HEK293T (cell line): Measurements from ENCODE around the gene BPHL.

Source experiments
- ARNT ChIP-seq: fragments of 450-650 bp; IDR thresholded peaks from 2 replicates; pipeline ENCODE4 v1.6.1; 2017; ENCODE audit warnings: mild to moderate bottlenecking
- CTBP1 ChIP-seq: fragments of 450-650 bp; IDR thresholded peaks from 2 replicates; pipeline ENCODE4 v1.6.1; 2016; ENCODE audit warnings: borderline replicate concordance
- ELF4 ChIP-seq: fragments of 450-650 bp; IDR thresholded peaks from 2 replicates; pipeline ENCODE4 v1.6.1; 2017; ENCODE audit warnings: antibody characterized with exemption
- FOXM1 ChIP-seq: fragments of 450-650 bp; IDR thresholded peaks from 2 replicates; pipeline ENCODE4 v1.6.1; 2017; ENCODE audit warnings: mild to moderate bottlenecking, borderline replicate concordance
- L3MBTL2 ChIP-seq: fragments of 450-650 bp; conservative IDR thresholded peaks from 2 replicates; pipeline ENCODE4 v1.6.1; 2016; ENCODE audit warnings: mild to moderate bottlenecking
- PKNOX1 ChIP-seq: fragments of 450-650 bp; IDR thresholded peaks from 2 replicates; pipeline ENCODE4 v1.6.1; 2016
- SP1 ChIP-seq: fragments of 450-650 bp; IDR thresholded peaks from 2 replicates; pipeline ENCODE4 v1.6.1; 2017
- SUZ12 ChIP-seq: fragments of 450-650 bp; IDR thresholded peaks from 2 replicates; pipeline ENCODE4 v1.6.1; 2016; ENCODE audit warnings: mild to moderate bottlenecking
- TARDBP ChIP-seq: fragments of 450-650 bp; IDR thresholded peaks from 2 replicates; pipeline ENCODE4 v1.6.1; 2016

GRCh38 chr6:3119040-3119723 is 671 bp downstream of the BPHL start:
- TF ChIP-seq SP1 (no peak), TARDBP (no peak), ELF4 (no peak), L3MBTL2 (no peak), FOXM1 (no peak), ARNT (no peak), PKNOX1 (no peak), SUZ12 (no peak), CTBP1 (no peak)
